MM.1S (cell line): Measurements from ENCODE around the gene SIRPG.

Experiments used
- DNase-seq: peaks from one replicate; pipeline ENCODE4 v3.0.0-alpha.2; 2015
- H2AFZ ChIP-seq: fragments of 300-600 bp; sonication (generic); 2 replicates; pipeline ENCODE4 v1.6.0; 2016; ENCODE audit warnings: antibody characterized with exemption, low read length
- H3F3A ChIP-seq: fragments of 300-600 bp; sonication (generic); 2 replicates; pipeline ENCODE4 v1.6.1; 2016; ENCODE audit warnings: mild to moderate bottlenecking, antibody characterized with exemption, low read length, moderate library complexity, mixed read lengths; ENCODE audit not compliant: insufficient read depth
- H3K27ac ChIP-seq: fragments of 300-600 bp; sonication (generic); 2 replicates; pipeline ENCODE4 v1.5.1; 2016; ENCODE audit warnings: mild to moderate bottlenecking, low read length
- H3K27me3 ChIP-seq: fragments of 300-600 bp; sonication (generic); replicated peaks from 2 replicates; pipeline ENCODE4 v1.6.0; 2016; ENCODE audit warnings: low read length; ENCODE audit not compliant: insufficient read depth
- H3K36me3 ChIP-seq: fragments of 300-600 bp; sonication (generic); replicated peaks from 2 replicates; pipeline ENCODE4 v1.6.1; 2016; ENCODE audit warnings: mild to moderate bottlenecking, low read length, mixed read lengths; ENCODE audit not compliant: insufficient read depth
- H3K4me1 ChIP-seq: fragments of 300-600 bp; sonication (generic); 2 replicates; pipeline ENCODE4 v1.6.1; 2016; ENCODE audit warnings: low read length, mixed read lengths
- H3K4me2 ChIP-seq: fragments of 300-600 bp; sonication (generic); 2 replicates; pipeline ENCODE4 v1.6.0; 2016; ENCODE audit warnings: low read depth, low read length
- H3K4me3 ChIP-seq: fragments of 300-600 bp; sonication (generic); 2 replicates; pipeline ENCODE4 v1.5.1; 2016; ENCODE audit warnings: low read length, mixed read lengths
- H3K79me2 ChIP-seq: fragments of 300-600 bp; sonication (generic); 2 replicates; pipeline ENCODE4 v1.6.1; 2016; ENCODE audit warnings: mixed run types, low read length, mixed read lengths
- H3K9ac ChIP-seq: fragments of 300-600 bp; sonication (generic); 2 replicates; pipeline ENCODE4 v1.6.1; 2016; ENCODE audit warnings: low read length, mixed read lengths
- H3K9me2 ChIP-seq: fragments of 300-600 bp; sonication (generic); replicated peaks from 2 replicates; pipeline ENCODE4 v1.6.1; 2016; ENCODE audit warnings: mild to moderate bottlenecking, low read length, mixed read lengths; ENCODE audit not compliant: insufficient read depth
- H3K9me3 ChIP-seq: fragments of 300-600 bp; sonication (generic); replicated peaks from 2 replicates; pipeline ENCODE4 v1.6.1; 2016; ENCODE audit warnings: mild to moderate bottlenecking, low read length, mixed read lengths; ENCODE audit not compliant: insufficient read depth
- H4K20me1 ChIP-seq: fragments of 300-600 bp; sonication (generic); 2 replicates; pipeline ENCODE4 v1.6.1; 2016; ENCODE audit warnings: mild to moderate bottlenecking, low read length, moderate library complexity, mixed read lengths; ENCODE audit not compliant: insufficient read depth
- EZH2 ChIP-seq: fragments of 300-600 bp; sonication (generic); optimal IDR thresholded peaks from 2 replicates; pipeline ENCODE3; 2017; ENCODE audit warnings: low read depth, mild to moderate bottlenecking, antibody characterized with exemption, low read length, mixed read lengths
- EZH2phosphoT487 ChIP-seq: fragments of 300-600 bp; sonication (generic); IDR thresholded peaks from 2 replicates; pipeline ENCODE4 v1.6.1; 2018; ENCODE audit warnings: antibody characterized with exemption, low read length
- TF ChIP-seq, protein P1 (sequence below): fragments of 300-600 bp; sonication (generic); IDR thresholded peaks from 2 replicates; pipeline ENCODE4 v1.5.1; 2016; ENCODE audit warnings: antibody characterized with exemption, low read length, mixed read lengths

Gene SIRPG

DNA sequence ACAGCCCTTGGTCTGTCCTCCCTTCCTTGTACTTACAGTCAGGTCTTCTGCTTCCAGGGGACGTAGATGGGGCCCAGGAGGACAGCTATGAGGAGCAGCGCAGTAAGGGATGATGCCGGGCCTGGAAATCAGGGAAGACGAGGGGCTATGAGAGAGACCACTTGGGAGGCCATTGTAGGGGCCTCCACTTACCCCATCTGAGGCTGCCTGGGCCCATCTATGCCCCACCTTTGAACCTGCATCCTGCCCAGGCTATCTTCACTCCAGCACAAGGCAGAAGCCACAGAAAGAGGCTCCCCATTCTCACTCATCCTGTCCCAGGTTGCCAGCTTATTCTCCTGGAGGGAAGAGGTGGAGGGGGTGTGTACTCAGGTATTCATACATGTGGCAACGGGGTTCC, 27.4 kb downstream of the SIRPG start:
- H3K4me2 ChIP-seq: no peak overlapping the region
- no peak for DNase-seq
- no peak overlapping the region for H3K4me3 ChIP-seq
- no peak overlapping the region for H3K27ac ChIP-seq
- TF ChIP-seq, protein P1, sequence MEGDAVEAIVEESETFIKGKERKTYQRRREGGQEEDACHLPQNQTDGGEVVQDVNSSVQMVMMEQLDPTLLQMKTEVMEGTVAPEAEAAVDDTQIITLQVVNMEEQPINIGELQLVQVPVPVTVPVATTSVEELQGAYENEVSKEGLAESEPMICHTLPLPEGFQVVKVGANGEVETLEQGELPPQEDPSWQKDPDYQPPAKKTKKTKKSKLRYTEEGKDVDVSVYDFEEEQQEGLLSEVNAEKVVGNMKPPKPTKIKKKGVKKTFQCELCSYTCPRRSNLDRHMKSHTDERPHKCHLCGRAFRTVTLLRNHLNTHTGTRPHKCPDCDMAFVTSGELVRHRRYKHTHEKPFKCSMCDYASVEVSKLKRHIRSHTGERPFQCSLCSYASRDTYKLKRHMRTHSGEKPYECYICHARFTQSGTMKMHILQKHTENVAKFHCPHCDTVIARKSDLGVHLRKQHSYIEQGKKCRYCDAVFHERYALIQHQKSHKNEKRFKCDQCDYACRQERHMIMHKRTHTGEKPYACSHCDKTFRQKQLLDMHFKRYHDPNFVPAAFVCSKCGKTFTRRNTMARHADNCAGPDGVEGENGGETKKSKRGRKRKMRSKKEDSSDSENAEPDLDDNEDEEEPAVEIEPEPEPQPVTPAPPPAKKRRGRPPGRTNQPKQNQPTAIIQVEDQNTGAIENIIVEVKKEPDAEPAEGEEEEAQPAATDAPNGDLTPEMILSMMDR: no peak
- no peak for TF ChIP-seq EZH2phosphoT487
- no peak for TF ChIP-seq EZH2
- no peaks in the 10 kb centered on the region for H3K9me2 ChIP-seq
- H3K79me2 ChIP-seq: no peaks in the 10 kb centered on the region
- no peaks in the 10 kb centered on the region for H3K36me3 ChIP-seq
- H3K9ac ChIP-seq: no peak overlapping the region
- no peaks in the 10 kb centered on the region for H3K27me3 ChIP-seq
- H3K9me3 ChIP-seq: no peaks in the 10 kb centered on the region
- H3F3A ChIP-seq: no peaks in the 10 kb centered on the region
- no peak overlapping the region for H2AFZ ChIP-seq
- no peaks in the 10 kb centered on the region for H3K4me1 ChIP-seq
- no peaks in the 10 kb centered on the region for H4K20me1 ChIP-seq

DNA sequence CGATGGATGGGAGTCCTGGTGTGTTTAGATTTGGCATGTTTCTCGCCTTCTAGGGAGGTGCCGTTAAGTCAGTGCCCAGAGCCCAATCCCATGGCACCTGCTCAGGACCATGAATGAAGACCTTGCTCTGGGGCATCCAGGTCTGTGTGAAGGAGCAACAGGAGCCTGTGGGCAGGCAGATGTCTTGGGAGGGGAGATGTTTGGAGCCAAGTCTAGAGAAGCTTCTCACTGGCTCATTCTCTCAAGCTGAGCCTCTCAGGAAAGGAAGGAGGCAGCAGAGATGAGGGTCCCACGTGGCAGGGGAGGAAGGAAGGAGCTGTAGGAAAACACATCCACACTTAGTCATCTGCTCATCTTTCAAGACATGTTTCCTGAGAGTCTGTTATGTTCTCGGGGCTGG, 28.3 kb downstream of the SIRPG start:
- Histone ChIP-seq H3K4me2 (no peak overlapping the region), H3K9me3 (no peaks in the 10 kb centered on the region), H3K9ac (no peak overlapping the region), H3K36me3 (no peaks in the 10 kb centered on the region), H3K27me3 (no peaks in the 10 kb centered on the region), H2AFZ (no peak overlapping the region), H3K4me1 (no peaks in the 10 kb centered on the region), H3F3A (no peaks in the 10 kb centered on the region), H3K27ac (no peak overlapping the region), H3K9me2 (no peaks in the 10 kb centered on the region), H4K20me1 (no peaks in the 10 kb centered on the region), H3K4me3 (no peak overlapping the region), H3K79me2 (no peaks in the 10 kb centered on the region)
- no peak for TF ChIP-seq EZH2
- no peak for TF ChIP-seq EZH2phosphoT487
- TF ChIP-seq, protein P1: no peak
- no peak for DNase-seq

DNA sequence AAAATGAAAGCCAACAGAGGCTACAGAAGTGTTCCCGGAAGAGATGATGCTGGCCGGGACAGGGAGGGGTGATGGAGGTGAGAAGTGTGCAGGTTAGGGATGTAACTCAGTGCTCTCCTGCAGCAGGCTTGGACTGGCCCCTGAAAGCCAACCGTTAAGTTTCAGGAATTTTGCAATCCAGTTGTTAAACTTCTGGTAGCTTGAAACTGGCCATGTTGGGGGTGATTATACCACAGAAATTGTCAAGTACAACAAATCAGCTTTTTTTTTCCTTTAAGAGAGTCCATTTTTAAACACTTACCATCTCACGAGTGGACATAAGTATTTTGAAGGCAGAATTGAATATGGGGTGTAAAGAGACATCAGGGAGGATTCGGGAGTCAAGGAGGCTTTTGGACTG, 29.0 kb downstream of the SIRPG start:
- Histone ChIP-seq H4K20me1 (no peaks in the 10 kb centered on the region), H3K27ac (no peak overlapping the region), H3K9ac (no peak overlapping the region), H3K36me3 (no peaks in the 10 kb centered on the region), H3K27me3 (no peaks in the 10 kb centered on the region), H3F3A (no peaks in the 10 kb centered on the region), H3K4me3 (no peak overlapping the region), H2AFZ (no peak overlapping the region), H3K9me2 (no peaks in the 10 kb centered on the region), H3K4me1 (no peaks in the 10 kb centered on the region), H3K9me3 (no peaks in the 10 kb centered on the region), H3K79me2 (no peaks in the 10 kb centered on the region), H3K4me2 (no peak overlapping the region)
- TF ChIP-seq EZH2phosphoT487: no peak
- TF ChIP-seq, protein P1: no peak
- no peak for TF ChIP-seq EZH2
- DNase-seq: no peak
